Measurements from ENCODE around the gene TPBG. TPM values are rescaled to one million over a fixed set of nuclear protein-coding genes. Genes with fewer than 3 reads are reported as not detected.

Gene TPBG
- total RNA-seq, 1 experiment from 2014 or later = 67.1 TPM

DNA sequence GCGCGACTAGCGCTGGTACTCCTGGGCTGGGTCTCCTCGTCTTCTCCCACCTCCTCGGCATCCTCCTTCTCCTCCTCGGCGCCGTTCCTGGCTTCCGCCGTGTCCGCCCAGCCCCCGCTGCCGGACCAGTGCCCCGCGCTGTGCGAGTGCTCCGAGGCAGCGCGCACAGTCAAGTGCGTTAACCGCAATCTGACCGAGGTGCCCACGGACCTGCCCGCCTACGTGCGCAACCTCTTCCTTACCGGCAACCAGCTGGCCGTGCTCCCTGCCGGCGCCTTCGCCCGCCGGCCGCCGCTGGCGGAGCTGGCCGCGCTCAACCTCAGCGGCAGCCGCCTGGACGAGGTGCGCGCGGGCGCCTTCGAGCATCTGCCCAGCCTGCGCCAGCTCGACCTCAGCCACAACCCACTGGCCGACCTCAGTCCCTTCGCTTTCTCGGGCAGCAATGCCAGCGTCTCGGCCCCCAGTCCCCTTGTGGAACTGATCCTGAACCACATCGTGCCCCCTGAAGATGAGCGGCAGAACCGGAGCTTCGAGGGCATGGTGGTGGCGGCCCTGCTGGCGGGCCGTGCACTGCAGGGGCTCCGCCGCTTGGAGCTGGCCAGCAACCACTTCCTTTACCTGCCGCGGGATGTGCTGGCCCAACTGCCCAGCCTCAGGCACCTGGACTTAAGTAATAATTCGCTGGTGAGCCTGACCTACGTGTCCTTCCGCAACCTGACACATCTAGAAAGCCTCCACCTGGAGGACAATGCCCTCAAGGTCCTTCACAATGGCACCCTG lies 1.6 kb downstream of the TPBG start:
- Histone ChIP-seq H3K4me3 (ENCODE audit: low read depth, low read length, poor library complexity, severe bottlenecking) (peak overlapping the region; percentile 83), H3K36me3 (ENCODE audit: insufficient read depth, low read length, poor library complexity, severe bottlenecking) (peaks cover 5% of the 10 kb centered on the region), H3K4me1 (ENCODE audit: insufficient read depth, low read length, poor library complexity, severe bottlenecking) (peaks cover 48% of the 10 kb centered on the region), H3K27ac (ENCODE audit: low read depth, low read length, poor library complexity, severe bottlenecking) (peak overlapping the region; percentile 95), H3K27me3 (replicated peaks; ENCODE audit: insufficient read depth, low read depth, low read length, poor library complexity) (no peaks in the 10 kb centered on the region), H3K9me3 (ENCODE audit: low read depth, low read length, poor library complexity, severe bottlenecking) (no peaks in the 10 kb centered on the region)
- intact Hi-C loops (cut with micrococcal nuclease; ENCODE audit: unreplicated experiment) = no loop called here
- CTCF ChIA-PET = no interaction called here
- TF ChIP-seq, protein P1, sequence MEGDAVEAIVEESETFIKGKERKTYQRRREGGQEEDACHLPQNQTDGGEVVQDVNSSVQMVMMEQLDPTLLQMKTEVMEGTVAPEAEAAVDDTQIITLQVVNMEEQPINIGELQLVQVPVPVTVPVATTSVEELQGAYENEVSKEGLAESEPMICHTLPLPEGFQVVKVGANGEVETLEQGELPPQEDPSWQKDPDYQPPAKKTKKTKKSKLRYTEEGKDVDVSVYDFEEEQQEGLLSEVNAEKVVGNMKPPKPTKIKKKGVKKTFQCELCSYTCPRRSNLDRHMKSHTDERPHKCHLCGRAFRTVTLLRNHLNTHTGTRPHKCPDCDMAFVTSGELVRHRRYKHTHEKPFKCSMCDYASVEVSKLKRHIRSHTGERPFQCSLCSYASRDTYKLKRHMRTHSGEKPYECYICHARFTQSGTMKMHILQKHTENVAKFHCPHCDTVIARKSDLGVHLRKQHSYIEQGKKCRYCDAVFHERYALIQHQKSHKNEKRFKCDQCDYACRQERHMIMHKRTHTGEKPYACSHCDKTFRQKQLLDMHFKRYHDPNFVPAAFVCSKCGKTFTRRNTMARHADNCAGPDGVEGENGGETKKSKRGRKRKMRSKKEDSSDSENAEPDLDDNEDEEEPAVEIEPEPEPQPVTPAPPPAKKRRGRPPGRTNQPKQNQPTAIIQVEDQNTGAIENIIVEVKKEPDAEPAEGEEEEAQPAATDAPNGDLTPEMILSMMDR (conservative IDR thresholded peaks at IDR 0.05; ENCODE audit: low read depth, low read length) = no peak
- no peak for TF ChIP-seq EZH2 (IDR thresholded peaks at IDR 0.05; ENCODE audit: borderline replicate concordance, low read depth, low read length, poor library complexity, severe bottlenecking)
- POLR2A ChIA-PET (ENCODE audit: low non-redundant PET) = interaction anchor here (0.6 kb wide), 1 partner anchor 250 kb away, joined by 3 read pairs; no protein-coding TSS in a partner anchor
- peak; percentile 43 for DNase-seq (ENCODE audit: low spot score)
- no TSS peak for BruUV-seq (replicated peaks)

DNA sequence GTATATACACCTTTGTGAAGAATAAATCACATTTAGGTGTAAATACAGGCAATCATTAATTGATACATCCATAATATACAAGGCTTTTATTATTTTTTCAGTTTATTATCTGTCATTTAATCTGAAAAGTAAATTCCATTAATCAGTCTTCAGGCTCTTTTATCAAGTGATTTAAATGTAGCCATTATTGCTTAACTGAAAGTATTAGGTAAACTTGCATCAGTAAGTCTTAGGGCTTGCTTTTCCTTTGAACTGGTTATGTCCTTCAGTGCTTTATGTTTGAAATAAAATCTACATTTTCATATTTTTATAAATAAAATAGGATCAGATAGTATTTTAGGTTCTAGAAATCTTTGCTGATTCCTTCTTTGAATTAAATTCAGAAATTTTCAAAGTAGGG lies 4.1 kb downstream of the TPBG start:
- Histone ChIP-seq H3K4me3 (ENCODE audit: low read depth, low read length, poor library complexity, severe bottlenecking) (no peak overlapping the region), H3K4me1 (ENCODE audit: insufficient read depth, low read length, poor library complexity, severe bottlenecking) (peaks cover 47% of the 10 kb centered on the region), H3K27ac (ENCODE audit: low read depth, low read length, poor library complexity, severe bottlenecking) (no peak overlapping the region), H3K9me3 (ENCODE audit: low read depth, low read length, poor library complexity, severe bottlenecking) (no peaks in the 10 kb centered on the region), H3K27me3 (replicated peaks; ENCODE audit: insufficient read depth, low read depth, low read length, poor library complexity) (no peaks in the 10 kb centered on the region), H3K36me3 (ENCODE audit: insufficient read depth, low read length, poor library complexity, severe bottlenecking) (peaks cover 5% of the 10 kb centered on the region)
- BruUV-seq (replicated peaks) = no TSS peak
- TF ChIP-seq, protein P1 (conservative IDR thresholded peaks at IDR 0.05; ENCODE audit: low read depth, low read length) = no peak
- TF ChIP-seq EZH2 (IDR thresholded peaks at IDR 0.05; ENCODE audit: borderline replicate concordance, low read depth, low read length, poor library complexity, severe bottlenecking) = no peak
- intact Hi-C loops (cut with micrococcal nuclease; ENCODE audit: unreplicated experiment) = no loop called here
- POLR2A ChIA-PET (ENCODE audit: low non-redundant PET) = no interaction called here
- no peak for DNase-seq (ENCODE audit: low spot score)
- CTCF ChIA-PET = no interaction called here

GRCh38 chr6:82370788-82371187 lies 7.2 kb downstream of the TPBG start:
- DNase-seq (ENCODE audit: low spot score) = no peak
- Histone ChIP-seq H3K27ac (ENCODE audit: low read depth, low read length, poor library complexity, severe bottlenecking) (no peak overlapping the region), H3K4me3 (ENCODE audit: low read depth, low read length, poor library complexity, severe bottlenecking) (no peak overlapping the region), H3K4me1 (ENCODE audit: insufficient read depth, low read length, poor library complexity, severe bottlenecking) (peaks cover 39% of the 10 kb centered on the region), H3K36me3 (ENCODE audit: insufficient read depth, low read length, poor library complexity, severe bottlenecking) (peaks cover 4% of the 10 kb centered on the region), H3K9me3 (ENCODE audit: low read depth, low read length, poor library complexity, severe bottlenecking) (no peaks in the 10 kb centered on the region), H3K27me3 (replicated peaks; ENCODE audit: insufficient read depth, low read depth, low read length, poor library complexity) (no peaks in the 10 kb centered on the region)
- no peak for TF ChIP-seq EZH2 (IDR thresholded peaks at IDR 0.05; ENCODE audit: borderline replicate concordance, low read depth, low read length, poor library complexity, severe bottlenecking)
- TF ChIP-seq, protein P1 (conservative IDR thresholded peaks at IDR 0.05; ENCODE audit: low read depth, low read length) = no peak
- intact Hi-C loops (cut with micrococcal nuclease; ENCODE audit: unreplicated experiment) = no loop called here
- CTCF ChIA-PET = interaction anchor here (0.6 kb wide), 1 partner anchor 246 kb away, joined by 7 read pairs; no protein-coding TSS in a partner anchor
- BruUV-seq (replicated peaks) = no TSS peak
- POLR2A ChIA-PET (ENCODE audit: low non-redundant PET) = no interaction called here
